GM12865 (cell line): ENCODE results near the gene UNC50.
"Not testable (repeated sequence)": the region's sequence is repeated elsewhere in the genome, so short reads cannot be mapped to it uniquely, and the experiment has no call there.

Experiments used
- DNase-seq: peaks from one replicate; pipeline ENCODE4 v3.0.0; 2010; ENCODE audit warnings: low read depth
- H3K4me3 ChIP-seq: 2 replicates; pipeline ENCODE4 v1.5.1; 2011; ENCODE audit warnings: mild to moderate bottlenecking, low read depth, low read length, control low read depth
- TF ChIP-seq, protein P1 (sequence below): IDR thresholded peaks from 2 replicates; pipeline ENCODE4 v1.5.1; 2011; ENCODE audit warnings: low read length, control low read depth, low read depth, inconsistent platforms; ENCODE audit not compliant: insufficient read depth; ENCODE audit errors: missing control alignments

Gene UNC50

DNA sequence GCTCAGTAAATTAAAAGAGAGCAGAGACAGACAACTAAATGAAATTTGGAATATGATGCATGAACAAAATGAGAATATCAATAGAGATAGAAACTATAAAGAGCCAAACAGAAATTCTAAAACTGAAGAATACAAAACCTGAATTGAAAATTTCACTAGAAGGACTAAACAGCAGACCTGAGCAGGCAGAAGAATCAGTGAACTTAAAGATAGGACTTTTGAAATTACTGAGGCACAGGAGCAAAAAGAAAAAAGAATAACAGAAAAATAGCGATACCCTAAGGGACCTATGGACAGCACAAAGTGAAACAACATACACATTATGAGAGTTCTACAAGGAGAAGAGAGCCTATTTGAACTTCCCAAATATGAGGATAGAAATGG, 41.6 kb downstream of the UNC50 start:
- DNase-seq = no peak
- H3K4me3 ChIP-seq = no peak overlapping the region
- TF ChIP-seq, protein P1, sequence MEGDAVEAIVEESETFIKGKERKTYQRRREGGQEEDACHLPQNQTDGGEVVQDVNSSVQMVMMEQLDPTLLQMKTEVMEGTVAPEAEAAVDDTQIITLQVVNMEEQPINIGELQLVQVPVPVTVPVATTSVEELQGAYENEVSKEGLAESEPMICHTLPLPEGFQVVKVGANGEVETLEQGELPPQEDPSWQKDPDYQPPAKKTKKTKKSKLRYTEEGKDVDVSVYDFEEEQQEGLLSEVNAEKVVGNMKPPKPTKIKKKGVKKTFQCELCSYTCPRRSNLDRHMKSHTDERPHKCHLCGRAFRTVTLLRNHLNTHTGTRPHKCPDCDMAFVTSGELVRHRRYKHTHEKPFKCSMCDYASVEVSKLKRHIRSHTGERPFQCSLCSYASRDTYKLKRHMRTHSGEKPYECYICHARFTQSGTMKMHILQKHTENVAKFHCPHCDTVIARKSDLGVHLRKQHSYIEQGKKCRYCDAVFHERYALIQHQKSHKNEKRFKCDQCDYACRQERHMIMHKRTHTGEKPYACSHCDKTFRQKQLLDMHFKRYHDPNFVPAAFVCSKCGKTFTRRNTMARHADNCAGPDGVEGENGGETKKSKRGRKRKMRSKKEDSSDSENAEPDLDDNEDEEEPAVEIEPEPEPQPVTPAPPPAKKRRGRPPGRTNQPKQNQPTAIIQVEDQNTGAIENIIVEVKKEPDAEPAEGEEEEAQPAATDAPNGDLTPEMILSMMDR = no peak

DNA sequence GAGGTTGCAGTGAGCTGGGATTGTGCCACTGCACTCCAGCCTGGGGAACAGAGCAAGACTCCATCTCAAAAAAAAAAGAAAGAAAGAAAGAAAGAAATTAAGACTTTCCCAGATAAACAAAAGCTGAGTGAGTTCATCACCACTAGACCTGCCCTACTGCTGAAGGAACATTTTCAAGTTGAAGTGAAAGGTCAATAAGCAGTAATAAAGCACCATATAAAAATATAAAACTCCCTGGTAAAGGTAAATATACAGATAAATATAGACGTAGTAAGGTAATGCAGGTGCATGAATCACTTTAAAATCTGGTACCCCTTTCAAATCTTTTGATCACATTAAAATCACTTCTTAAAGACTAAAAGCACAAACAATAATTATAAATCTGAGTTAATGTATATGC, 42.6 kb downstream of the UNC50 start:
- TF ChIP-seq, protein P1 = no peak
- no peak for DNase-seq
- H3K4me3 ChIP-seq = no peak overlapping the region

DNA sequence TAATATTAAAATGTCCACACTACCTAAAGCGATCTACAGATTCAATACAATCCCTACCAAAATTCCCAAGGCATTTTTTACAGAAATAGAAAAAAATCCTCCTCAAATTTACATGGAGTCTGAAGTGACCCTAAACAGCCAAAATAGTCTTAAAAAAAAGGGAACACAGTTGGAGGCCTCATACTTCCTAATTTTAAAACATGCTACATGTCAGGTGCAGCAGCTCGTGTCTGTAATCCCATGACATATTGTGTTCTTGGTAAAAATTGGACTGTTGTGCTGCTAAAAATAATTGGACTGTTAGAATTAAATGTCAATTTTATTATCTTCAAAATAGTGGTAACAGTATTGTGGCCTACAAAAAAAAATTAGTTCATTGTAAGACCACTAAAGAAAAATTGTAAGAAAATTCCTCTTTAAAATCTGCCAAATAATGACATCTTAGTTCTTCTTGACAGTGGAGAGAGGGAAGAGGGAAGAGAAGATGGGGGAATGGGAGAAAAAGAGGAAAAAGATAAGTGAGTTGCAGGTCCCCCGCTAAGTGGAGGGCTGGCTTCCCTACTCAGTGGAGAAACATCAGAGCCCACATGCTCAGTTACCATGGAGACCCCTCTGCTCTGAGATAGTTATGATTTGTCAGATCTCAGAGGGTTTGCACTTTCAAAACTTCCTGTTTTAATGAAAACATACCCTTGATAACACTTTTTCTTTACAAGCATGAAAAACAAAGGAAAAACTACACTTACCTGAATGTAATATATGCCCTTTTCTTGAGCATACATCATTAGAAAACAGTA, 46.5 kb downstream of the UNC50 start:
- DNase-seq = no peak
- TF ChIP-seq, protein P1 = no peak
- no peak overlapping the region for H3K4me3 ChIP-seq

DNA sequence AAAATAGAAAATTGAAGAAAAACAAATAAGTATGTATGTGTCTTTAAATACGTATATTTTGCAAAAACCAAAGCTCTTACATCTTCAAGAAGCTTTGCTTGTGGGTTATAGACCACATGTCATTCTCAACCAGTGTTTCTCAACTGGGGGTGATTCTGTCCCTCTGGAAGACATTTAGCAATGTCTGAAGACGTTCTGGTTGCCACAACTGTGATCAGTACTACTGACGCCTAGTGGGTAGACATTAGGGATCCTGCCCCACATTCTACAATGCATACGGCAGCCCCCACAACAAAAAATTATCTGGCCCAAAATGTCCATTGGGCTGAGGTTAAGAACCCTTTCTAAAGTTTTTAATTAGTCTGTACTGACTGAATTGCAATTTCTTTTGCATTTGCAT, 48.4 kb downstream of the UNC50 start:
- no peak overlapping the region for H3K4me3 ChIP-seq
- DNase-seq = no peak
- TF ChIP-seq, protein P1 = no peak

DNA sequence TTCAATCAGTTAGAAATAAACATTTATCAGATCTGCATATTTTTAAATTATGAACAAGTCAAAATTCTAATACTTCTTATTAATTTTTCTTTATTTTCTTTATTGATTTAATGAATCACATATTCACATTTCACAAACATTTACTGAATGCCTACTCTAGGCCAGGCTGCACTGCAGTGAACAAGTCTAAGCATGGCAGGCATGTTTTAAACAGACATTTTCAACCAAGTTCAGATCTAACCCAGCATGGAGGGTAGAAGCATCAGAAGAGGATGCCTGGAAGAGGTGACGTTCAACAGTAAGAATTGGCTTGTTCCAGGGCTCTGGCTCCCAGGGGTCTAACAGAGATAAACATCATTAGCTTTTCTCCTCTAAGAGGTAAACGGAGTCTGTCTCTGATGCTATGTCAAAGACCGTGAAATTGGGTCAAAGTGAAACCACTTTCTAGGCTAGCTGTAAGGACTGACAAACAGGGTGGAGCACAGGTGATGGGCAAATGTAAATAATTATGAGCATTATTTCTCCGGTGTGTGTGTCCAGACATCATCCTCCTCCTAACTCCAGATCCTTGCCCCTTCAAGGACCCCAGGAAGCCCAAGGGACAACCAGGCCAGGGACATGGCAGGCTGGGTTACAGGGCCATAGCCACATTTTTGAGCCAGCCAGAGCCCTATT, 50.6 kb downstream of the UNC50 start:
- DNase-seq = no peak
- TF ChIP-seq, protein P1 = no peak
- H3K4me3 ChIP-seq = no peak overlapping the region

DNA sequence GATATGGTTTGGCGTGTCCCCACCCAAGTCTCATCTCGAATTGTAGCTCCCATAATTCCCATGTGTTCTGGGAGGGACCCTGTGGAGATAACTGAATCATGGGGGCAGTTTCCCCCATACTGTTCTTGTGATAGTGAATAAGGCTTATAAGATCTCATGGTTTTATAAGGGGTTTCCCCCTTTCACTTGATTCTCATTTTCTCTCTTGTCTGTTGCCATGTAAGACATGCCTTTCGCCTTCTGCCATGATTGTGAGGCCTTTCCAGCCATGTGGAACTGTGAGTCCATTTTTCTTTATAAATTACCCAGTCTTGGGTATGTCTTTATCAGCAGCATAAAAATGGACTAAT, 51.1 kb downstream of the UNC50 start:
- not testable (repeated sequence) for H3K4me3 ChIP-seq, DNase-seq

DNA sequence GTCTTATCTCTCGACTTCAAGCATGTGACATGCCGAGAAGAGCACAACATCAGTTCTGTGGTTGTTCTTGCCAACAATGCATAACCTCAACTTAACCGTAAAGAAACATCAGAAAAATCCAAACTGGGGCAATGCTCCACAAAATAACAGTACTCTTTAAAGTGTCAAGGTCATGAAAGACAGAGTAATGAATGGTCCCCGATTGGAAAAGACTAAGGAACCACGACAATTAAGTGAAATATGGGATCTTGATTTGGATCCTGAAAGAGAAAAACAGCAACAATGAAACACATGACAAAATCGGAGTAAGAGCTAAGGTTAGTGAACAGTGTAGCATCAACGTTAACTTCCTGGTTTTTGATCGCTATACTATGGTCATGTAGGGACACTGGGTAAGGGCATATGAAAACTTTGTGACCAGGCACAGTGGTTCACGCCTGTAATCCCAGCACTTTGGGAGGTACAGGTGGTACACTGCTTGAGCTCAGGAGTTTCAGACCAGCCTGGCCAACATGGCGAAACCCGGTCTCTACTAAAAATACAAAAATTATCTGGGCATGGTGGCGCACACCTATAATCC, 55.2 kb downstream of the UNC50 start:
- no peak for DNase-seq
- TF ChIP-seq, protein P1 = no peak
- H3K4me3 ChIP-seq = no peak overlapping the region
